NCI-H2081 (cell line): ENCODE measurements around the gene RAB13.
"Not testable (repeated sequence)": the region's sequence is repeated elsewhere in the genome, so short reads cannot be mapped to it uniquely, and the experiment has no call there.

ENCODE experiments used
- DNase-seq, 2 experiments: peaks; one replicate each; lab custom pipeline; 2025; lab: John Stamatoyannopoulos, UW

RAB13 gene

GRCh38 chr1:153985941-153986761 is at the start of gene RAB13:
Gene RAB13 (minus strand): TSS chr1:153986339. CDS start chr1:153986236, 103 bp downstream.
- DNase-seq = peak; percentile 66 to 77

GRCh38 chr1:154033697-154034096 is 47.6 kb upstream of the RAB13 start:
- not testable (repeated sequence) for DNase-seq

- DNase-seq = no peak
These were observed 33.8 kb upstream of the RAB13 start for GRCh38 chr1:154019940-154020339.

GRCh38 chr1:154019269-154019668 is 33.1 kb upstream of the RAB13 start:
- DNase-seq = no peak

GRCh38 chr1:154014154-154014907 is 28.2 kb upstream of the RAB13 start:
- no peak for DNase-seq

GRCh38 chr1:154012543-154012942 is 26.4 kb upstream of the RAB13 start:
- not testable (repeated sequence) for DNase-seq

GRCh38 chr1:154012129-154012528 is 26.0 kb upstream of the RAB13 start:
- no peak for DNase-seq

GRCh38 chr1:154006136-154006535 is 20.0 kb upstream of the RAB13 start:
- DNase-seq = no peak

GRCh38 chr1:154000420-154000819 is 14.3 kb upstream of the RAB13 start:
- no peak for DNase-seq

- not testable (repeated sequence) for DNase-seq
These were observed 10.7 kb upstream of the RAB13 start for GRCh38 chr1:153996882-153997281.

- no peak for DNase-seq
These were observed 9.5 kb upstream of the RAB13 start for GRCh38 chr1:153995640-153996039.

GRCh38 chr1:153995202-153995601 is 9.1 kb upstream of the RAB13 start:
- DNase-seq = no peak

GRCh38 chr1:153991806-153992205 is 5.7 kb upstream of the RAB13 start:
- no peak for DNase-seq

GRCh38 chr1:153991151-153991630 is 5.1 kb upstream of the RAB13 start:
- DNase-seq = no peak

GRCh38 chr1:153990468-153991150 is 4.5 kb upstream of the RAB13 start, which contains the start of gene RPS27:
Gene RPS27 (plus strand): TSS chr1:153990762. CDS start chr1:153990797, 35 bp downstream.
- peak; percentile 99 for DNase-seq

GRCh38 chr1:153987621-153988020 is 1.5 kb upstream of the RAB13 start:
- DNase-seq = no peak

- no peak for DNase-seq
These were observed 712 bp downstream of the RAB13 start for GRCh38 chr1:153985341-153985912.

GRCh38 chr1:153984123-153984894 is 1.8 kb downstream of the RAB13 start:
- DNase-seq = no peak

- not testable (repeated sequence) for DNase-seq
These were observed 4.4 kb downstream of the RAB13 start for GRCh38 chr1:153981735-153982134.

- DNase-seq = not testable (repeated sequence)
These were observed 7.0 kb downstream of the RAB13 start for GRCh38 chr1:153979091-153979490.

GRCh38 chr1:153978274-153978909 is 7.7 kb downstream of the RAB13 start:
- DNase-seq = no peak
